K562 treated with DMSO at 1 percent for 12 hours (cell line): ENCODE results near the gene SULT4A1. TPM values are rescaled to one million over a fixed set of nuclear protein-coding genes. Genes with fewer than 3 reads are reported as not detected.

Source experiments
- total RNA-seq: library from RNA; unstranded; fragments of 300-600 nt; gene quantifications from 2 replicates; pipeline ENCODE4 v1.2.3, GENCODE V29; 2022; ENCODE audit not compliant: insufficient read depth

SULT4A1 gene, protein sequence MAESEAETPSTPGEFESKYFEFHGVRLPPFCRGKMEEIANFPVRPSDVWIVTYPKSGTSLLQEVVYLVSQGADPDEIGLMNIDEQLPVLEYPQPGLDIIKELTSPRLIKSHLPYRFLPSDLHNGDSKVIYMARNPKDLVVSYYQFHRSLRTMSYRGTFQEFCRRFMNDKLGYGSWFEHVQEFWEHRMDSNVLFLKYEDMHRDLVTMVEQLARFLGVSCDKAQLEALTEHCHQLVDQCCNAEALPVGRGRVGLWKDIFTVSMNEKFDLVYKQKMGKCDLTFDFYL
- total RNA-seq = 0.23 and 0.42 TPM in 2 replicates

DNA sequence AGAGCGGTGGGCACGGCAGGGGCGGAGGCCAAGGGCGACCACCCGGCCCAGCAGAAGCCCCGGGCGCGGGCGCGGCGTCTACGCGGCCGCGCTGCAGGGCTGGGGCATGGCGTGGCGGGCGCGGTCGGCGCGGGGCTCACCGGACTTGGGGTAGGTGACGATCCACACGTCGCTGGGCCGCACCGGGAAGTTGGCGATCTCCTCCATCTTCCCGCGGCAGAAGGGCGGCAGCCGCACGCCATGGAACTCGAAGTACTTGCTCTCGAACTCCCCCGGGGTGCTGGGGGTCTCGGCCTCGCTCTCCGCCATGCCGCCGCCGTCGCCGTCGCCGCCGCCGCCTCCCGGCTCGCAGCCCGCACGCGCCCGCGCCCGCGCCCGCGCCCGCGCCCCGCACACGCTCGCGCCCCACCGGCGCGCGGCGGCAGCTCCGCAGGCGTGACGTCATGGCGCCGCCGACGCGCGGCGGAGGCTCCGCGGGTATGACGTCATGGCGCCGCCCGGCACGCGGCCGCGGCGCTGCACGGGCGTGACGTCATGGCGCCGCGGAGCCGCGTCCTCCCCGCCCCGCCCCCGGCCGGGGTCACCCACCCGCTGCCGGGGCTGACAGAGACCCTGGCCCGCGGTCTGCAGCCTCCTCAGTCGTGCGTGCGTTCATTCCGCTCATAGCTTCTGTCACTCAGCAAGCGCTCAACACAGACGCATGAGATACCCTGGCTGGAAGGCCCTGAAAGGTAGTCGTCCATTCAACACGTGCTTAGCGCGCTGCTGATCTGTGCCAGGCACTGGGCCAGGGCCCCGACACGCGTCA, at the start of gene SULT4A1:
Gene SULT4A1, minus strand, starts transcription at position 440 of the 808 bp plus-strand sequence. Its CDS starts 131 bp downstream, at position 309.

GRCh38 chr22:43891360-43892182, 29.3 kb upstream of the SULT4A1 start, which contains the start of gene PNPLA5:
Gene PNPLA5 (minus strand): TSS chr22:43892013. CDS start chr22:43891880, 133 bp downstream.

DNA sequence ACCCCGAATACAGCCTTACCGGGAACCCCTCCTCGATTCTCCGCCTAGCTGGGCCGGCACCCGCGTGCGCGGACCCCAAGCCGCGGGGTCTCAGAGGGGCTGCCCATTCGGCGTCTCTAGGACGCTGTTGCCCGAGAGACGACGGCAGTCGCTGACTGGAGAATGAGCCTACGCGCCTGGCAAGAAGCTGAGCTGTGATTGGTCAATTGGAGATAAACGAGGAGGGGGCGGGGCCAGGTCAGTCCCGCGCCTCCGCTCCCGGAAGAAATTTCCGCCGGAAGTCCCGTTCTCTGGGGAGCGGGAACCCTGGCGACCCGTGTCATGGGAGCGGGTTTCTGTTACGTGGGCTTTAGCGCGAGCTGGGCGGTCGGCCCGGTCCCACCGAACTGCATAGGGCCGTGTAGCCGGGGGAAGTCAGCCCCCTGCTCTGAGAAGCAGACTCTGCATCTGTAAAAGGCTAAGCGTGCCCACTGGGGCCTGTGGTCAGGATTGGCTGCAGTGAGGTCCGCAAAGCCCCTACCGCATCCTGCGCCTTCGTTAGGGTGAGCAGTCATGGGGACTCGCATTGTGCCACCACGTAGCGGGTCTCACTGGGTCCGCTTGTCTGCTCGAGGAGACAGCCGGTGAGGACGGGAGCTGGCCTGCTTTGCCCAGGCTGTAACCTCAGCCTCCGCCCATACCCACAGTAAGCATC, 50.0 kb downstream of the SULT4A1 start, which contains the start of gene EFCAB6:
Gene EFCAB6, minus strand, starts transcription at position 157 of the 694 bp plus-strand sequence. CDS start 29,987 bp downstream, outside the sequence.

Other genes with a start within 250 kb of the SULT4A1 start
- gene EFCAB6, start 50.2 kb downstream of the SULT4A1 start, total RNA-seq = not detected in 2 replicates
- gene PNPLA5, start 29.5 kb upstream of the SULT4A1 start, total RNA-seq = not detected in 2 replicates
- not detected in 2 replicates for gene PNPLA3, start 61.3 kb upstream of the SULT4A1 start, total RNA-seq
- gene SAMM50, start 92.9 kb upstream of the SULT4A1 start, total RNA-seq = 35.2 and 39.2 TPM in 2 replicates
- gene PARVB, start 161.8 kb upstream of the SULT4A1 start, total RNA-seq = 20.8 and 21.2 TPM in 2 replicates